ENCODE measurements around the gene PHF24. TPM values are rescaled to one million over a fixed set of nuclear protein-coding genes. Genes with fewer than 3 reads are reported as not detected.
"Not testable (repeated sequence)": the region's sequence is repeated elsewhere in the genome, so short reads cannot be mapped to it uniquely, and the experiment has no call there.

The PHF24 gene
- not detected in 2 replicates for total RNA-seq (2014; rRNA removed; shearing (Covaris generic))

- no peaks in the 10 kb centered on the region for H3K9me3 ChIP-seq (replicated peaks)
- DNase-seq (ENCODE audit: low read depth in 1 of 2, low spot score in 2 of 2) = no peak
- no peaks in the 10 kb centered on the region for H3K36me3 ChIP-seq
- no peaks in the 10 kb centered on the region for H3K4me1 ChIP-seq (replicated peaks)
- no peak within 1 kb of the TSS; the same call in 1 of the 2 replicates for H3K4me3 ChIP-seq
- H3K27ac ChIP-seq = no peak within 1 kb of the TSS
- H3K27me3 ChIP-seq (replicated peaks) = peaks cover 19% of the 10 kb centered on the region
Measured at GRCh38 chr9:34957492-34958410, at the start of gene PHF24. PHF24 (plus strand) TSS chr9:34958285; CDS start chr9:34971299, 13,014 bp downstream.

GRCh38 chr9:34927061-34927460, 31.0 kb upstream of the PHF24 start:
- Histone ChIP-seq H3K36me3 (no peaks in the 10 kb centered on the region), H3K27ac (no peak overlapping the region), H3K4me3 (no peak overlapping the region), H3K27me3 (replicated peaks) (no peaks in the 10 kb centered on the region), H3K9me3 (replicated peaks) (no peaks in the 10 kb centered on the region), H3K4me1 (replicated peaks) (no peaks in the 10 kb centered on the region)
- no peak for DNase-seq (ENCODE audit: low read depth in 1 of 2, low spot score in 2 of 2)

GRCh38 chr9:34928921-34929320, 29.2 kb upstream of the PHF24 start:
- Histone ChIP-seq H3K27ac (no peak overlapping the region), H3K27me3 (replicated peaks) (no peaks in the 10 kb centered on the region), H3K4me3 (no peak overlapping the region), H3K4me1 (replicated peaks) (no peaks in the 10 kb centered on the region), H3K9me3 (replicated peaks) (no peaks in the 10 kb centered on the region), H3K36me3 (no peaks in the 10 kb centered on the region)
- DNase-seq (ENCODE audit: low read depth in 1 of 2, low spot score in 2 of 2) = no peak

- Histone ChIP-seq H3K4me3 (no peak overlapping the region), H3K9me3 (replicated peaks) (no peaks in the 10 kb centered on the region), H3K27me3 (replicated peaks) (no peaks in the 10 kb centered on the region), H3K36me3 (no peaks in the 10 kb centered on the region), H3K4me1 (replicated peaks) (no peaks in the 10 kb centered on the region), H3K27ac (no peak overlapping the region)
- no peak for DNase-seq (ENCODE audit: low read depth in 1 of 2, low spot score in 2 of 2)
Measured at GRCh38 chr9:34929506-34930102, 28.5 kb upstream of the PHF24 start.

- DNase-seq (ENCODE audit: low read depth in 1 of 2, low spot score in 2 of 2); H3K27me3 ChIP-seq (replicated peaks); H3K4me1 ChIP-seq (replicated peaks); H3K4me3 ChIP-seq; H3K27ac ChIP-seq; H3K36me3 ChIP-seq; H3K9me3 ChIP-seq (replicated peaks): not testable (repeated sequence)
Measured at GRCh38 chr9:34939989-34940388, 18.1 kb upstream of the PHF24 start.

DNA sequence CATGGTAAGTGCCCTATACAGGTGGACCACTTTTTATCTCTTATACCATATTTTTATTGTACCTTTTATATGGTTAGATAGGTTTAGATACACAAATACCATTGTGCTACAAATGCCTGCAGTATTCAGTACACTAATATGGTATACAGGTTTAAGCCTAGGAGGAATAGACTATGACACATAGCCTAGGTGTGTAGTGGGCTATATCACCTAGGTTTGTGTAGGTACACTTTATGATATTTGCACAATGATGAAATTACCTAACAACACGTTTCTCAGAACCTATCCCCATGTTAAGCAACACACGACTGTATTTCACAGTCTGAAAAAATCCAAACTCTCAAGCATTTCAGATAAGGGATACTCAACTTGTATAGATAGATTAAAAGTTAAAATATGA, 9.6 kb upstream of the PHF24 start:
- Histone ChIP-seq H3K4me1 (replicated peaks) (no peaks in the 10 kb centered on the region), H3K36me3 (no peaks in the 10 kb centered on the region), H3K4me3 (no peak overlapping the region), H3K9me3 (replicated peaks) (no peaks in the 10 kb centered on the region), H3K27me3 (replicated peaks) (no peaks in the 10 kb centered on the region), H3K27ac (no peak overlapping the region)
- no peak for DNase-seq (ENCODE audit: low read depth in 1 of 2, low spot score in 2 of 2)

- Histone ChIP-seq H3K4me3 (no peak overlapping the region), H3K4me1 (replicated peaks) (no peaks in the 10 kb centered on the region), H3K27ac (no peak overlapping the region), H3K36me3 (no peaks in the 10 kb centered on the region), H3K27me3 (replicated peaks) (peaks cover 15% of the 10 kb centered on the region), H3K9me3 (replicated peaks) (no peaks in the 10 kb centered on the region)
- no peak for DNase-seq (ENCODE audit: low read depth in 1 of 2, low spot score in 2 of 2)
Measured at GRCh38 chr9:34954225-34954624, 3.9 kb upstream of the PHF24 start.

DNA sequence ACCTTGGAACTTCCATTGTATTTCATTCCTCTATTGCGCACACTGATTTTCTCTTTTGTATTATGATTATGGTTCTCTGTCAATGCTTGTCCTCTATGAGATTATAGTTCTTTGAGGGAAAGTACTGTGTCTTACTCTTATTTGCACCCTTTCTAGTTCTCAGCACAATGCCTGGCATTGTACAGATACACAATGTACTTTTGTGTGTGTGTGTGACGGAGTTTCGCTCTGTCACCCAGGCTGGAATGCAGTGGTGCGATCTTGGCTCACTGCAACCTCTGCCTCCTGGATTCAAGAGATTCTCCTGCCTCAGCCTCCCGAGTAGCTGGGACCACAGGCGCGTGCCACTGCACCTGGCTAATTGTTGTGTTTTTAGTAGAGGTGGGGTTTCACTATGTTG, 2.0 kb upstream of the PHF24 start:
- not testable (repeated sequence) for DNase-seq (ENCODE audit: low read depth in 1 of 2, low spot score in 2 of 2); H3K4me3 ChIP-seq; H3K36me3 ChIP-seq; H3K9me3 ChIP-seq (replicated peaks); H3K27ac ChIP-seq; H3K4me1 ChIP-seq (replicated peaks)
- H3K27me3 ChIP-seq (replicated peaks) = peaks cover 17% of the 10 kb centered on the region

- H3K27ac ChIP-seq = no peak overlapping the region
- DNase-seq (ENCODE audit: low read depth in 1 of 2, low spot score in 2 of 2) = no peak
- peaks cover 19% of the 10 kb centered on the region for H3K27me3 ChIP-seq (replicated peaks)
- H3K4me1 ChIP-seq (replicated peaks) = no peaks in the 10 kb centered on the region
- no peak overlapping the region for H3K4me3 ChIP-seq
- no peaks in the 10 kb centered on the region for H3K9me3 ChIP-seq (replicated peaks)
- H3K36me3 ChIP-seq = no peaks in the 10 kb centered on the region
Measured at GRCh38 chr9:34956648-34957047, 1.4 kb upstream of the PHF24 start.

- no peak for DNase-seq (ENCODE audit: low read depth in 1 of 2, low spot score in 2 of 2)
- no peak overlapping the region for H3K4me3 ChIP-seq
- H3K9me3 ChIP-seq (replicated peaks) = no peaks in the 10 kb centered on the region
- no peak overlapping the region for H3K27ac ChIP-seq
- H3K27me3 ChIP-seq (replicated peaks) = peaks cover 19% of the 10 kb centered on the region
- H3K36me3 ChIP-seq = no peaks in the 10 kb centered on the region
- no peaks in the 10 kb centered on the region for H3K4me1 ChIP-seq (replicated peaks)
Measured at GRCh38 chr9:34958411-34958982, 412 bp downstream of the PHF24 start.

GRCh38 chr9:34959461-34959860, 1.4 kb downstream of the PHF24 start:
- Histone ChIP-seq H3K27ac (no peak overlapping the region), H3K4me1 (replicated peaks) (no peaks in the 10 kb centered on the region), H3K36me3 (no peaks in the 10 kb centered on the region), H3K4me3 (no peak overlapping the region), H3K9me3 (replicated peaks) (no peaks in the 10 kb centered on the region), H3K27me3 (replicated peaks) (peaks cover 19% of the 10 kb centered on the region)
- DNase-seq (ENCODE audit: low read depth in 1 of 2, low spot score in 2 of 2) = no peak

DNA sequence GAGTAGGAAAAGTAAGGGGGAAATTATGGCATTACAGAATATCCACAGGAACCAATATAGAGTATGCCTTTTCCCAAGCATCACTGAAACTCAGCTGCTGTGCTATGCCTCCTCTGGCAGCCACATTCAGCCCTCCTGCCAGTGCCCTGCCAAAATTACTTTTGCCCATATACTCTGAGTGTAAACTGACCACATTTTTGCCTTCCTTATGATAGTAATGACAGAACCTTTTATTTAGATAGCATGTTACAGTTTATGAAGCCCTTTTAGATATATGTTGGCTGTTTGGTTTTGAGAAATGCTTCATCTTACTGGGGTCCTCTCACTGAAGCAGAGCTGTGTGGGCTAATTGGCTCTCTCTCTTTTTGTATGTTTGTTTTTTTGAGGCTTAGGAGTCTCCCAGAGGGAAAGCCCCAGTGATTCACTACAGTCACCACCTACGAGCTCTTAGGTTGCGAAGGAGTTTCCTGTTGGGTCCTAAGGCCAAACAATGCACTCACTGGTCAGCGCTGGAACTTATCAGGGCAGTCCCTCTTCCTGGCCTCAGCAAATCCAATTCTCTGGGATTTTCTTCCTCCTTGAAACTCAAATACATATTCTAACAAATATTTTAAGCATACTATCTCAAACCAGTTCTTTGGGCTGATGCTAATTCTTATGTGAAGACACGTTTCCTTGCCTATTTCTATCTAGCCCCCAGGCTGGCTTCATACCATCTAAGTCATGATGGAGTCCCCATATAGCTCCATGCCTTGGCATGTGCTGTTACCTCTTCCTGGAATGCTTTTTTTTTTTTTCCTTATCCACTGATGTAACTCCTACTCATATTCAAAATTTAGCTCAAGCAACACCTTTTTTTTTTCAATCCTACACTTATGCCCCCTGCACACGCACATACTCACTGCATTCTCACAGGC, 3.7 kb downstream of the PHF24 start:
- peak in 1 of 2 experiments; percentile 9 for DNase-seq (ENCODE audit: low read depth in 1 of 2, low spot score in 2 of 2)
- Histone ChIP-seq H3K9me3 (replicated peaks) (no peaks in the 10 kb centered on the region), H3K27me3 (replicated peaks) (peaks cover 22% of the 10 kb centered on the region), H3K27ac (no peak overlapping the region), H3K36me3 (no peaks in the 10 kb centered on the region), H3K4me1 (replicated peaks) (no peaks in the 10 kb centered on the region), H3K4me3 (no peak overlapping the region)

GRCh38 chr9:34962546-34962945, 4.5 kb downstream of the PHF24 start:
- Histone ChIP-seq H3K27ac (no peak overlapping the region), H3K36me3 (no peaks in the 10 kb centered on the region), H3K4me1 (replicated peaks) (no peaks in the 10 kb centered on the region), H3K9me3 (replicated peaks) (no peaks in the 10 kb centered on the region), H3K27me3 (replicated peaks) (peaks cover 15% of the 10 kb centered on the region), H3K4me3 (no peak overlapping the region)
- DNase-seq (ENCODE audit: low read depth in 1 of 2, low spot score in 2 of 2) = no peak
